ENCODE results near the gene MEF2A.

GRCh38 chr15:99721896-99722295, 156.1 kb downstream of the MEF2A start:
- no peak for TF ChIP-seq ARHGAP35 (IDR thresholded peaks at IDR 0.05; ENCODE audit: partially characterized antibody)
- no peak for TF ChIP-seq HLTF (IDR thresholded peaks at IDR 0.05)
- no peak for TF ChIP-seq CEBPB (tag; IDR thresholded peaks at IDR 0.05)
- no peak for TF ChIP-seq NCOR1 (IDR thresholded peaks at IDR 0.05)
- no peak for TF ChIP-seq EZH2 (IDR thresholded peaks at IDR 0.05; ENCODE audit: borderline replicate concordance, low read depth, low read length)
- no peak for TF ChIP-seq SRF (CRISPR knock-in tag; IDR thresholded peaks at IDR 0.05)
- no peak for TF ChIP-seq TBP (optimal IDR thresholded peaks at IDR 0.05; ENCODE audit: low read depth, low read length)
- no peak for TF ChIP-seq NFE2 (IDR thresholded peaks at IDR 0.05; ENCODE audit: low read depth)
- no peak for TF ChIP-seq POLR2A (conservative IDR thresholded peaks at IDR 0.05)
- TF ChIP-seq EP300 (IDR thresholded peaks at IDR 0.05; ENCODE audit: low read length): no peak

Data from K562 (cell line).